Lower lobe of right lung (tissue), 2 donors: ENCODE measurements around the gene CAMSAP1. TPM values are rescaled to one million over a fixed set of nuclear protein-coding genes. Genes with fewer than 3 reads are reported as not detected.

Source experiments
- ATAC-seq, 2 donors: fragments of 200-7000 bp; cut with Tn5 transposase; one replicate each; pipeline ENCODE4 v1.9.1; 2020 to 2022; ENCODE audit warnings: mild to moderate bottlenecking in 2 of 2, moderate library complexity in 2 of 2
- DNase-seq: peaks from one replicate; pipeline ENCODE4 v3.0.0-alpha.2; 2020
- H3K27ac ChIP-seq: fragments of 200-600 bp; one replicate; pipeline ENCODE4 v1.8.0; 2022
- H3K27me3 ChIP-seq: fragments of 200-600 bp; one replicate; pipeline ENCODE4 v1.8.0; 2022; ENCODE audit warnings: low read depth
- H3K36me3 ChIP-seq: fragments of 200-600 bp; one replicate; pipeline ENCODE4 v1.8.0; 2022; ENCODE audit warnings: mild to moderate bottlenecking
- H3K4me1 ChIP-seq: fragments of 200-600 bp; one replicate; pipeline ENCODE4 v1.8.0; 2022
- H3K4me3 ChIP-seq: fragments of 200-600 bp; one replicate; pipeline ENCODE4 v1.8.0; 2022; ENCODE audit warnings: mild to moderate bottlenecking
- H3K9me3 ChIP-seq: fragments of 200-600 bp; one replicate; pipeline ENCODE4 v1.8.0; 2022
- intact Hi-C: fragments of 100-400 bp; cut with DNase I; formaldehyde crosslinking; loops from one replicate; pipeline ENCODE4 v1.11.0; 2022
- total RNA-seq: library from RNA; stranded (reverse); fragmentation: NEBNext Ultra II Directional; extraction: Animal tissue kit (Norgen Biotek cat#: 25700); gene quantifications from one replicate; pipeline ENCODE4 v1.2.1, GENCODE V29; 2021
- TF ChIP-seq, protein P1 (sequence below): fragments of 200-600 bp; IDR thresholded peaks from one replicate; pipeline ENCODE4 v1.8.0; 2022; ENCODE audit warnings: antibody characterized with exemption, mild to moderate bottlenecking
- donor health status: DM: no; HTN: yes; CAD: no; lungs with severe emphysema.

CAMSAP1 gene
- total RNA-seq, 1 donor from 2014 or later, result 34.4 TPM

DNA sequence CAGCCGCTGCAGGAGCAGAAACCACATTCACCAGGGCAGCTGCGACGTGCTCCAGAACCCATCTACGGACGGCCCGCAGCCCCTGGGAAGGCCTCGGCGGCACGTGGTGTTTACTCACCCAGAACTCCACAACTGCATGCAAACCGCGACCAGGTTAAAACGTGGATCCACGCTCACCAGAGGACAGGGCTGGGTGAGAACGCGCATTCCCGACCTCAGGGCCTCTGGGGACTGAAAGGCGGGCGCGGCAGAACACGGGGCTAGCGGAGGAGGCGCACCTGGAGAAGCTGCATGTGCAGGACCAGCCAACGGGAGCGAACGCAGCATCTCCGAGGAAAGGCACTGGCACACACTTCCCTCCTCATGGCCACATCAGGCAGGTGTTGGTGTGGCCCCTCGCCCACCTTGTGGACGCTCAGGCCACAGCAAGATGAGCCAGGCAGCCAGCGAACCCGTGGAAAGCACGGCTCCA lies 24.0 kb upstream of the CAMSAP1 start:
- ATAC-seq, result no peak
- TF ChIP-seq, protein P1, sequence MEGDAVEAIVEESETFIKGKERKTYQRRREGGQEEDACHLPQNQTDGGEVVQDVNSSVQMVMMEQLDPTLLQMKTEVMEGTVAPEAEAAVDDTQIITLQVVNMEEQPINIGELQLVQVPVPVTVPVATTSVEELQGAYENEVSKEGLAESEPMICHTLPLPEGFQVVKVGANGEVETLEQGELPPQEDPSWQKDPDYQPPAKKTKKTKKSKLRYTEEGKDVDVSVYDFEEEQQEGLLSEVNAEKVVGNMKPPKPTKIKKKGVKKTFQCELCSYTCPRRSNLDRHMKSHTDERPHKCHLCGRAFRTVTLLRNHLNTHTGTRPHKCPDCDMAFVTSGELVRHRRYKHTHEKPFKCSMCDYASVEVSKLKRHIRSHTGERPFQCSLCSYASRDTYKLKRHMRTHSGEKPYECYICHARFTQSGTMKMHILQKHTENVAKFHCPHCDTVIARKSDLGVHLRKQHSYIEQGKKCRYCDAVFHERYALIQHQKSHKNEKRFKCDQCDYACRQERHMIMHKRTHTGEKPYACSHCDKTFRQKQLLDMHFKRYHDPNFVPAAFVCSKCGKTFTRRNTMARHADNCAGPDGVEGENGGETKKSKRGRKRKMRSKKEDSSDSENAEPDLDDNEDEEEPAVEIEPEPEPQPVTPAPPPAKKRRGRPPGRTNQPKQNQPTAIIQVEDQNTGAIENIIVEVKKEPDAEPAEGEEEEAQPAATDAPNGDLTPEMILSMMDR, result no peak
- Histone ChIP-seq H3K36me3 (peaks cover 57% of the 10 kb centered on the region), H3K4me1 (no peaks in the 10 kb centered on the region), H3K27ac (no peak overlapping the region), H3K27me3 (no peaks in the 10 kb centered on the region), H3K9me3 (no peaks in the 10 kb centered on the region), H3K4me3 (no peak overlapping the region)
- intact Hi-C loops, result no loop called here
- no peak for DNase-seq

DNA sequence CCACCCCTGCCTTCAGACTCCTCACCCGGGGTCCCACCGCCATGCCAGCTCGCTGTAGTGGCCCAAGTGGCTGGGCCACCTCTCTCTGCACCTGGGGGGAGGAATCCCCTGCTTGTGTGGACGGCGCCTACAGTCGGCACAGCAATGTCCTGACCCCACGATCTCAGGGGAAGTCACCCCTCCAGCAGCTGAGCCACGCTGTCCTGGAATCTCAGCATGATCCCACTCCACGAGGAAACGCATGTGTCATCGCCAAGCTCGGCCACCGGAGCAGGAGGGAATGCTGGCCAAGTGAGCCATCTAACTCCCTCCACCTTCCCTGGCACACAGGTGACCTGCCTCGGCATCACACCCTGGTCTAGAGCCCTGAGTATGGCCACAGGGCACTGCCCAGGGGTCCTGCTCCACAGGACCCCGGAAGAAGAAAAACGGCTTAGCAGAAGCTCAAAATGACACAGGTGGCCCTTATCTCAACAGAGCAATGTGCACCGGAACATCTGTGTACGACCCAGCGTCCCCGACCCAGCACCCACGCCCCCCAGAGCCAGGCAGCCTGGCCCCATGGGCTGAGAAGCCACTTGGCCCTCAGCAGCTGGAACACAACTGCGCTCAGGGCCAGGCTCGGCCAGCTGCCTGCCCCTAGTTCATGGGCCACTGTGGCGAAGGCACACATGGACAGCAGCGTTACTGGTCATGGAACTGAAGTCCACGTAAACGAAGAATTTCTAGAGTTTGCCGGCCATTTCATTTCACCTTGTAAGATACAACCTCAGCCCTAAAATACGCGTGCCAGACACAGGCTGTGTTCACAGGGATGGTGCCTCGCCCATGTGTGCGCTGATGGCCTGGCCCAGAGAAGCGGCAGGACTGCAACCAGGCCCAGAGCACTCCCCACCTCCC lies 23.4 kb upstream of the CAMSAP1 start:
- H3K27me3 ChIP-seq, result no peaks in the 10 kb centered on the region
- DNase-seq, result no peak
- TF ChIP-seq, protein P1, result no peak
- H3K27ac ChIP-seq, result no peak overlapping the region
- H3K4me3 ChIP-seq, result no peak overlapping the region
- H3K4me1 ChIP-seq, result no peaks in the 10 kb centered on the region
- intact Hi-C loops, result no loop called here
- ATAC-seq, result no peak
- no peaks in the 10 kb centered on the region for H3K9me3 ChIP-seq
- H3K36me3 ChIP-seq, result peaks cover 50% of the 10 kb centered on the region

DNA sequence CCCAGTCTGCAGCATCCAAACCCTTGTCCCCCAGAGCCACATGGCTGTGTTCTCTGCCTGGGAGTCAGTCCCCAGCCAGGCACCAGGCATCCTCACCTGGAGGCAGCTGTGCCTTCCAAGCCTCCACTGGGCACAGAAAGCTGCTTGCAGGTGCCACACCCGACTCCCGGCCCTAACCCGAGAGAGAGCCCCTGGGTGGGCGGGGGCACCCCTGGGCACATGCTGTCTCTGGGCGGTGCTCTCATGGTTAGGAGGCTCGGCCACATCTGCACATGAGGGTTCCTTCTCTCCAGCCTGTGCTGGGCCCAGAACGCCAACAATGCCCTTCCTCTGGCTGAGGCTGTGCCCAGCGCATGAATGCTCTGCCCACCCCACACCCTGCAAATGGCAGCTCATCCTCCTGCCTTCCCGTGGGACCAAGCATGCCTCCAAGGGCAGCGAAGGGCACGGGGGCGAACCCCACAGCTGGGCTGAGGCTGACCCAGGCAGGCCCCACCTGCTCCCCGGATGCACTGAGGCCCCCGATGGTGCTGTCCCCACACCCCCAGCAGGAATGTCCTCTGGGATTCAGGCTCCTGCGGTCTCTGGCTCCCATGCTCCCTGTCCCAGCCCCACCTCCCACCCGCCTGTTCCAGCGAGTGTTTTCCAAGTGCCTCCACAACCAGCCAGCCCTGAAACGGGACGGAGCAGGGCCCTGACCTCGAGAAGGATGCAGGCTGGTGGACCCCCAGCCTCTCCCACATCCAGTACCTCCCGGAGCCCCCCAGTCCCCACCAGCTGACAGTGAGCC lies 22.5 kb upstream of the CAMSAP1 start:
- TF ChIP-seq, protein P1, result no peak
- Histone ChIP-seq H3K36me3 (peaks cover 42% of the 10 kb centered on the region), H3K4me3 (no peak overlapping the region), H3K4me1 (no peaks in the 10 kb centered on the region), H3K27ac (no peak overlapping the region), H3K9me3 (no peaks in the 10 kb centered on the region), H3K27me3 (no peaks in the 10 kb centered on the region)
- no peak for ATAC-seq
- DNase-seq, result no peak
- intact Hi-C loops, result no loop called here

DNA sequence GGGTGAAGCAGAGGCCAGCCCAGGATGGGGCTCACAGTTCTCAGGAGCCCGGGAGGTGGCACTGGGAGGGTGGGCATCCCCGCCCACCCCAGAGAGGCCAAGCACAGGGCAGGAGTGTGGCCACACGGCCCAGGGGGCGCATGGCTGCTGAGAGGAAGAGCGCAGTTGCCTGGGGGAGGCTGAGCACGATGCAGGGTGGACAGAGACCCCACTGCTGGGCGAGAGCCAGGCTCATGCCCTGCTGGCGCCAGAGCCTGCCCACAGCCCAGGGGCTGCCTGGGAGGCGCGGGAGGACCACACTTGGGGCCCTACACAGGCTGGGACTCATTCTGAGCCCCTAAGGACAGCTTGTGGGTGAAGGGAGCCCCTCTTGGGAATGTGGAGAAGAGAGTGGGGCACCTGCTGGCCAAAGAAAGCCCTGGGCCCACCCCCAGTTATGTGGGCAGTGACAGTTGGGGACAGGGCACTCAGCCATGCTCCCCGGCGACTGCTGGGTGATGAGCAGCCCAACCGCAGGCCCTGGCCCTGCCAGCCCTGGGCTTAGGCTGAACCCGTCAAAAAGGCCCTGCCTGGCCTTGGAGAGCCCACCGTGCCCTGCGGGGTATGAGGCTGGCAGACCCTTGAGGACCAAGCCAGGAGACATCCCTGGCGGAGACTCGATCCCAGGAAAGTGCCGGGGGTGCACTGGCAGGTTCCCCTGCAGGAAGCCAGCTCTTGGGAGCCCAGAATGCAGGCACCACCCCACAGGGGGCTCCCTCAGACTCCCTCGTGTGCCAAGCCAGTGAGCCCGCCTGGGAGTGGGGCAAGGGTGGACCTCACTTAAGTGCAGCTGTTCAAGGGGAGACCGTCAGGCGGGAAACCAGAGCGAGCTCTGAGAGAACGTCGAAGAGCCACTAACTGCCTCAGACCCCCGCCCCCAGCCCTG lies 21.6 kb upstream of the CAMSAP1 start:
- TF ChIP-seq, protein P1, result no peak
- DNase-seq, result no peak
- Histone ChIP-seq H3K4me1 (no peaks in the 10 kb centered on the region), H3K36me3 (peaks cover 33% of the 10 kb centered on the region), H3K4me3 (no peak overlapping the region), H3K27ac (no peak overlapping the region), H3K27me3 (no peaks in the 10 kb centered on the region), H3K9me3 (no peaks in the 10 kb centered on the region)
- ATAC-seq, result no peak
- intact Hi-C loops, result no loop called here
